ENCODE data around the gene DCLK1. TPM values are rescaled to one million over a fixed set of nuclear protein-coding genes. Genes with fewer than 3 reads are reported as not detected.
A peak's percentile ranks its signal among the peaks of the same experiment; 100 is the strongest.

The DCLK1 gene
- total RNA-seq (10 to 100 TPM in 1 of 9 donors, 1 to 10 TPM in 6, under 1 TPM in 2; 0.68 to 22.6 (median 2.0) TPM), polyA plus RNA-seq (1 to 10 TPM; 2.3 to 3.3 (median 2.7) TPM)
- long read RNA-seq, donor 1, partial matches to known transcripts = 0 of 1 reads
- long read RNA-seq, donor 1, other reads (novel, unspliced or antisense) = 0 of 1 reads
- long read RNA-seq, donor 2, partial matches to known transcripts = 0 of 1 reads
- long read RNA-seq, donor 2, other reads (novel, unspliced or antisense) = 0 of 1 reads
- long read RNA-seq, donor 3 = 0 reads
- long read RNA-seq, donor 4 = 0 reads
- long read RNA-seq, donor 5, partial matches to known transcripts = 0 of 1 reads
- long read RNA-seq, donor 5, other reads (novel, unspliced or antisense) = 1 of 1 reads
- long read RNA-seq, donor 6 = 0 reads
- long read RNA-seq, donor 7, full-length matches to known transcripts = 1 of 1 reads
- long read RNA-seq, donor 7, partial matches to known transcripts = 0 of 1 reads
- long read RNA-seq, donor 7, other reads (novel, unspliced or antisense) = 0 of 1 reads
- long read RNA-seq, donor 8, full-length matches to known transcripts = 1 of 1 reads
- long read RNA-seq, donor 8, partial matches to known transcripts = 0 of 1 reads
- long read RNA-seq, donor 8, other reads (novel, unspliced or antisense) = 0 of 1 reads
- long read RNA-seq, donor 9, full-length matches to known transcripts = 1 of 6 reads
- long read RNA-seq, donor 9, partial matches to known transcripts = 5 of 6 reads
- long read RNA-seq, donor 9, other reads (novel, unspliced or antisense) = 0 of 6 reads
- long read RNA-seq, donor 10 = 0 reads

GRCh38 chr13:36131222-36131930 lies at the start of gene DCLK1:
Gene DCLK1 (minus strand): TSS chr13:36131382.
- Histone ChIP-seq H3K27me3 (peaks cover 11% of the 10 kb centered on the region), H3K27ac (no peak within 1 kb of the TSS), H3K4me3 (peak within 1 kb of the TSS in 1 of 4 donors; percentile 55), H3K9me3 (replicated peaks in 1 of 3) (no peaks in the 10 kb centered on the region), H3K4me1 (replicated peaks in 1 of 2) (no peaks in the 10 kb centered on the region), H3K36me3 (replicated peaks in 1 of 2) (no peaks in the 10 kb centered on the region)
- intact Hi-C loops (cut with DNase I) = no loop called here
- DNase-seq = peak in 3 of 7 donors; percentile 23 to 32 (median 25)
- WGBS, 4 donors = 8 to 28% (median 12%) methylated on average over 7 to 48 of the region's 48 CpGs
- TF ChIP-seq POLR2A (IDR thresholded peaks at IDR 0.05) = no peak
- no peak for TF ChIP-seq CTCF (IDR thresholded peaks at IDR 0.05)

- intact Hi-C loops (cut with DNase I) = no loop called here
- no peaks in the 10 kb centered on the region for H3K27me3 ChIP-seq
- TF ChIP-seq CTCF (IDR thresholded peaks at IDR 0.05) (no peak), POLR2A (IDR thresholded peaks at IDR 0.05) (no peak)
- no peaks in the 10 kb centered on the region for H3K4me1 ChIP-seq (replicated peaks in 1 of 2)
- H3K9me3 ChIP-seq (replicated peaks in 1 of 3) = no peaks in the 10 kb centered on the region
- 75 to 87% (median 84%) methylated on average over 5 of the region's 5 CpGs for WGBS, 4 donors
- H3K36me3 ChIP-seq (replicated peaks in 1 of 2) = no peaks in the 10 kb centered on the region
- H3K4me3 ChIP-seq = no peak overlapping the region
- DNase-seq = no peak
- no peak overlapping the region for H3K27ac ChIP-seq
These were observed 44.4 kb upstream of the DCLK1 start for GRCh38 chr13:36175621-36176020.

- Histone ChIP-seq H3K4me1 (replicated peaks in 1 of 2) (no peaks in the 10 kb centered on the region), H3K9me3 (replicated peaks in 1 of 3) (no peaks in the 10 kb centered on the region), H3K27me3 (no peaks in the 10 kb centered on the region), H3K27ac (no peak overlapping the region), H3K4me3 (no peak overlapping the region), H3K36me3 (replicated peaks in 1 of 2) (no peaks in the 10 kb centered on the region)
- intact Hi-C loops (cut with DNase I) = no loop called here
- TF ChIP-seq POLR2A (IDR thresholded peaks at IDR 0.05) = no peak
- TF ChIP-seq CTCF (IDR thresholded peaks at IDR 0.05) = no peak
- DNase-seq = no peak
- 72 to 91% (median 80%) methylated on average over 4 to 7 of the region's 7 CpGs for WGBS, 4 donors
These were observed 43.7 kb upstream of the DCLK1 start for GRCh38 chr13:36174923-36175322.

Data from adrenal gland (tissue), 19 donors.